AML-193 (cell line): ENCODE data around the gene CARS1.

ENCODE experiments used
- DNase-seq, 2 experiments: peaks; one replicate each; lab custom pipeline; 2025; lab: John Stamatoyannopoulos, UW

CARS1 gene

GRCh38 chr11:2955906-2956476, 101.2 kb downstream of the CARS1 start:
- no peak for DNase-seq

- DNase-seq, result no peak
These were observed 103.0 kb downstream of the CARS1 start for GRCh38 chr11:2954263-2954662.

GRCh38 chr11:2952290-2952689, 104.9 kb downstream of the CARS1 start:
- no peak for DNase-seq

DNA sequence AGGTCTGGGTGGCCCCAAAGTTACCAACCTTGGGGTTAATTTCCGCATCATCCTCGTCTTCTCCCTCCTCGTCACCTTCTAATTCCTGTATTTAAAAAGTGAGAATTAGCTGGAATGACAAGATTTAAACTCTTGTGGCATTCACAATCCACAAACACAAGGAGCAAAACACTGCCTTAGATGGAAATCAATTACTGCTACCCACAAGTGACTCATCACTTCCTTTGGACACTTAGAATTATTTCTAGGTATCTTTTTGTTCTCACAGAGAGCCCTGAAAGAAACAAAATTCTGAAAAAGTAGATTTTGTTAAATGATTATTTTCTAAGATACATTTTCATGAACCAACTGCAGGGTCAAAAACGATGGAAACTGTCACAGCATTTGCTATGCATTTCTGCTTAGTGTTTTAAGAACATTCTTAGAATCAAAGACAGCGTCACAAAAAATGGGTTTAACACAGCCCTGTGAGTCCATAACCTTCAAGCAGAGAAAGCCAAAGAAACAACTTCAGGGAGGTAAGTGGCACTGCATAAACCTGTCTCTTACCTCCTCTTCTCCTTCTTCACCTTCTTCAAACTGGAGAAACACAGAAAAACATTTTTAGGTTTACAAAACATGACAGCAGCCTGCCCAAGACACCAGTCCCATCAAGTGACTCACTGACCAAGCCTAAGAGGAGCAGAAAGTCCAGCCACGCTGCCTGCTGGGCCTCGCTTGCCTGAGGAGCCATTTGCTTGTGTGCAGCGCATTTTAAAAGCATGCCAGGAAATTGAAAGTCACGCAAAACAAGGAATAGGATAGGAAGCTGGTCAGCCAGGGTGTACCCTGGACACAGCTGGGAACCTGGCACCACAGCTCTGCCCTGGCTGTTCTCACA, 105.8 kb downstream of the CARS1 start:
- DNase-seq, result no peak
